ENCODE data around the gene ANKRD10.

- TF ChIP-seq POLR2A (IDR thresholded peaks at IDR 0.05) (no peak), CTCF (IDR thresholded peaks at IDR 0.05) (no peak)
Measured at GRCh38 chr13:110902370-110902769, 12.5 kb downstream of the ANKRD10 start.
